IPS DF 6.9 (cell line): ENCODE data around the gene SPOCD1.

Source experiments
- DNase-seq: peaks from one replicate; pipeline ENCODE4 v3.0.0-alpha.2; 2013; ENCODE audit warnings: low read depth, low spot score
- H3K27ac ChIP-seq: one replicate; pipeline ENCODE4 v1.5.1; 2013; ENCODE audit warnings: low read length, control low read depth
- H3K27me3 ChIP-seq: 2 replicates; pipeline ENCODE4 v1.6.1; 2013; ENCODE audit warnings: mild to moderate bottlenecking, low read length; ENCODE audit not compliant: control insufficient read depth, insufficient read depth
- H3K36me3 ChIP-seq: 2 replicates; pipeline ENCODE4 v1.6.1; 2013; ENCODE audit warnings: low read length; ENCODE audit not compliant: control insufficient read depth, insufficient read depth
- H3K4me1 ChIP-seq: 2 replicates; pipeline ENCODE4 v1.6.1; 2013; ENCODE audit warnings: low read length; ENCODE audit not compliant: control insufficient read depth, insufficient read depth
- H3K4me3 ChIP-seq: 2 replicates; pipeline ENCODE4 v1.5.1; 2013; ENCODE audit warnings: mild to moderate bottlenecking, low read length
- H3K9me3 ChIP-seq: 2 replicates; pipeline ENCODE4 v1.6.1; 2013; ENCODE audit warnings: low read length, inconsistent platforms; ENCODE audit not compliant: control insufficient read depth, insufficient read depth
- WGBS: extraction: QIAGEN DNeasy Blood & Tissue Kit; methylation state at CpG from one replicate; pipeline ENCODE4 v1.1.7; 2013; ENCODE audit warnings: mixed read lengths, missing lambda C conversion rate; ENCODE audit not compliant: insufficient read length, insufficient coverage; 5-methylcytosine and 5-hydroxymethylcytosine counted together

The SPOCD1 gene

GRCh38 chr1:31800674-31800967, 15.2 kb downstream of the SPOCD1 start:
- H3K9me3 ChIP-seq: no peaks in the 10 kb centered on the region; the same call in 1 of the 2 replicates
- no peak for DNase-seq
- no peaks in the 10 kb centered on the region for H3K27me3 ChIP-seq
- no CpG with 5 or more reads among the region's 4 CpGs for WGBS
- no peak overlapping the region for H3K4me3 ChIP-seq
- H3K36me3 ChIP-seq: no peaks in the 10 kb centered on the region
- H3K4me1 ChIP-seq: peaks cover 2% of the 10 kb centered on the region; the same call in 1 of the 2 replicates
- H3K27ac ChIP-seq: no peak overlapping the region

- WGBS: no CpG with 5 or more reads among the region's 16 CpGs
- no peak for DNase-seq
- Histone ChIP-seq H3K27me3 (no peaks in the 10 kb centered on the region), H3K27ac (no peak overlapping the region), H3K4me1 (peaks cover 2% of the 10 kb centered on the region; the same call in 1 of the 2 replicates), H3K36me3 (no peaks in the 10 kb centered on the region), H3K9me3 (no peaks in the 10 kb centered on the region; the same call in 1 of the 2 replicates), H3K4me3 (no peak overlapping the region)
These were observed 15.7 kb downstream of the SPOCD1 start for GRCh38 chr1:31799895-31800673.

- no peak overlapping the region for H3K4me3 ChIP-seq
- no peaks in the 10 kb centered on the region for H3K27me3 ChIP-seq
- no peak for DNase-seq
- no CpG with 5 or more reads among the region's 9 CpGs for WGBS
- H3K9me3 ChIP-seq: no peaks in the 10 kb centered on the region; the same call in 1 of the 2 replicates
- H3K4me1 ChIP-seq: peaks cover 2% of the 10 kb centered on the region; the same call in 1 of the 2 replicates
- no peaks in the 10 kb centered on the region for H3K36me3 ChIP-seq
- H3K27ac ChIP-seq: no peak overlapping the region
These were observed 16.5 kb downstream of the SPOCD1 start for GRCh38 chr1:31799196-31799894.

GRCh38 chr1:31798433-31799195, 17.2 kb downstream of the SPOCD1 start:
- WGBS: no CpG with 5 or more reads among the region's 17 CpGs
- H3K27me3 ChIP-seq: no peaks in the 10 kb centered on the region
- H3K4me1 ChIP-seq: peaks cover 2% of the 10 kb centered on the region; the same call in 1 of the 2 replicates
- DNase-seq: no peak
- H3K9me3 ChIP-seq: no peaks in the 10 kb centered on the region; the same call in 1 of the 2 replicates
- no peaks in the 10 kb centered on the region for H3K36me3 ChIP-seq
- no peak overlapping the region for H3K4me3 ChIP-seq
- no peak overlapping the region for H3K27ac ChIP-seq

GRCh38 chr1:31798086-31798432, 17.8 kb downstream of the SPOCD1 start:
- H3K27ac ChIP-seq: no peak overlapping the region
- peaks cover 2% of the 10 kb centered on the region; the same call in 1 of the 2 replicates for H3K4me1 ChIP-seq
- H3K36me3 ChIP-seq: no peaks in the 10 kb centered on the region; the same call in 1 of the 2 replicates
- no peaks in the 10 kb centered on the region for H3K27me3 ChIP-seq
- H3K9me3 ChIP-seq: no peaks in the 10 kb centered on the region; the same call in 1 of the 2 replicates
- DNase-seq: no peak
- WGBS: no CpG with 5 or more reads among the region's 8 CpGs
- H3K4me3 ChIP-seq: no peak overlapping the region

- no peaks in the 10 kb centered on the region; the same call in 1 of the 2 replicates for H3K36me3 ChIP-seq
- H3K27ac ChIP-seq: no peak overlapping the region
- peaks cover 2% of the 10 kb centered on the region; the same call in 1 of the 2 replicates for H3K4me1 ChIP-seq
- no peak overlapping the region for H3K4me3 ChIP-seq
- H3K27me3 ChIP-seq: no peaks in the 10 kb centered on the region
- DNase-seq: no peak
- no CpG with 5 or more reads among the region's 5 CpGs for WGBS
- no peaks in the 10 kb centered on the region; the same call in 1 of the 2 replicates for H3K9me3 ChIP-seq
These were observed 18.6 kb downstream of the SPOCD1 start for GRCh38 chr1:31797216-31797615.

- DNase-seq: no peak
- H3K27me3 ChIP-seq: no peaks in the 10 kb centered on the region
- H3K4me1 ChIP-seq: peaks cover 2% of the 10 kb centered on the region; the same call in 1 of the 2 replicates
- H3K36me3 ChIP-seq: no peaks in the 10 kb centered on the region; the same call in 1 of the 2 replicates
- WGBS: no CpG with 5 or more reads among the region's 7 CpGs
- no peak overlapping the region for H3K4me3 ChIP-seq
- H3K27ac ChIP-seq: no peak overlapping the region
- no peaks in the 10 kb centered on the region; the same call in 1 of the 2 replicates for H3K9me3 ChIP-seq
These were observed 19.1 kb downstream of the SPOCD1 start for GRCh38 chr1:31796707-31797106.

GRCh38 chr1:31795801-31796621, 19.8 kb downstream of the SPOCD1 start:
- Histone ChIP-seq H3K27ac (no peak overlapping the region), H3K4me3 (no peak overlapping the region; the same call in 1 of the 2 replicates), H3K4me1 (peaks cover 2% of the 10 kb centered on the region; the same call in 1 of the 2 replicates), H3K27me3 (no peaks in the 10 kb centered on the region), H3K9me3 (no peaks in the 10 kb centered on the region; the same call in 1 of the 2 replicates), H3K36me3 (no peaks in the 10 kb centered on the region; the same call in 1 of the 2 replicates)
- WGBS: no CpG with 5 or more reads among the region's 13 CpGs
- DNase-seq: no peak

GRCh38 chr1:31795096-31795675, 20.6 kb downstream of the SPOCD1 start:
- DNase-seq: no peak
- peaks cover 2% of the 10 kb centered on the region; the same call in 1 of the 2 replicates for H3K4me1 ChIP-seq
- no peak overlapping the region for H3K27ac ChIP-seq
- H3K27me3 ChIP-seq: no peaks in the 10 kb centered on the region
- no CpG with 5 or more reads among the region's 2 CpGs for WGBS
- no peak overlapping the region for H3K4me3 ChIP-seq
- no peaks in the 10 kb centered on the region; the same call in 1 of the 2 replicates for H3K9me3 ChIP-seq
- no peaks in the 10 kb centered on the region; the same call in 1 of the 2 replicates for H3K36me3 ChIP-seq
